ENCODE results near the gene CD7.

GRCh38 chr17:82281502-82282238, 35.7 kb downstream of the CD7 start:
- no peak for TF ChIP-seq CTCF (IDR thresholded peaks at IDR 0.05)
- no peak for TF ChIP-seq POLR2AphosphoS5 (IDR thresholded peaks at IDR 0.05; ENCODE audit: low read depth, low read length)
- TF ChIP-seq SIN3A (IDR thresholded peaks at IDR 0.05; ENCODE audit: borderline replicate concordance, insufficient read depth, low read depth, low read length) = no peak

Measured in Panc1 (cell line).